Upper lobe of right lung (tissue), 1 donor: ENCODE data around the gene CH25H. TPM values are rescaled to one million over a fixed set of nuclear protein-coding genes. Genes with fewer than 3 reads are reported as not detected.

Experiments used
- ATAC-seq: fragments of 200-7000 bp; cut with Tn5 transposase; one replicate; pipeline ENCODE4 v1.9.1; 2020; ENCODE audit warnings: mild to moderate bottlenecking, moderate library complexity
- DNase-seq: peaks from one replicate; pipeline ENCODE4 v3.0.0-alpha.2; 2020
- H3K27ac ChIP-seq: fragments of 200-600 bp; one replicate; pipeline ENCODE4 v1.8.0; 2022
- H3K27me3 ChIP-seq: fragments of 200-600 bp; one replicate; pipeline ENCODE4 v1.8.0; 2022; ENCODE audit warnings: mild to moderate bottlenecking
- H3K36me3 ChIP-seq: fragments of 200-600 bp; one replicate; pipeline ENCODE4 v1.8.0; 2022
- H3K4me1 ChIP-seq: fragments of 200-600 bp; one replicate; pipeline ENCODE4 v1.8.0; 2022
- H3K4me3 ChIP-seq: fragments of 200-600 bp; one replicate; pipeline ENCODE4 v1.8.0; 2022; ENCODE audit warnings: mild to moderate bottlenecking
- H3K9me3 ChIP-seq: fragments of 200-600 bp; one replicate; pipeline ENCODE4 v1.8.0; 2022
- intact Hi-C: fragments of 100-400 bp; cut with DNase I; formaldehyde crosslinking; loops from one replicate; pipeline ENCODE4 v1.11.0; 2022
- total RNA-seq: library from RNA; stranded (reverse); fragmentation: NEBNext Ultra II Directional; extraction: Animal tissue kit (Norgen Biotek cat#: 25700); gene quantifications from one replicate; pipeline ENCODE4 v1.2.1, GENCODE V29; 2021
- TF ChIP-seq, protein P1 (sequence below): fragments of 200-600 bp; IDR thresholded peaks from one replicate; pipeline ENCODE4 v1.8.0; 2022; ENCODE audit warnings: antibody characterized with exemption
- donor health status: DM: no; HTN: yes; CAD: no; lungs with severe emphysema.

The CH25H gene
- total RNA-seq, 1 donor from 2014 or later, result 7.8 TPM

GRCh38 chr10:89237849-89238248 is 30.7 kb upstream of the CH25H start:
- H3K9me3 ChIP-seq, result no peaks in the 10 kb centered on the region

DNA sequence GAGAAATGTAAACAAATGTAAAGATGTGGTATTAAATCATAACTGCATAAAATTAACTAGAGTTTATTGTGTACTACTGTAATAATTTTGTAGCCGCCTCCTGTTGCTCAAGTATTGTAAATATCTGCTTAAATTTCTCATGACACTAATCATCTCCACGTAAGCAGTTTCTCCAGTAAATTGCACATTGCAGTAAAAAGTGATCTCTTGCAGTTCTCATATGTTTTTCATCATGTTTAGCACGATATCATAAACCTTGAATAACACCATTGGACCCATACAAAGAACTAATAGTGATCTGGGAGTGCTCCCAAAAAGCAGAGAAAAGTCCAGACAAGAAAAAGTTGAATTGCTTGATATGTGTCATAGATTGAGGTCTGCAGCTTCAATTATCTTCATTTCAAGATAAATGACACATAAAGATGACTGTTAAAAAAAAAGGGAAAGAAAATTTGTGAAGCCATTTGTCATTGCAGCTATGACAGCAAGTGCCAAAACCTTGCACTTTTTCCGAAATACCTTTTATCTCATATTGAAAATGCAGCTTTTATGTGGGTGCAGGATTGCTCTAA is 29.2 kb upstream of the CH25H start:
- ATAC-seq (no peak), DNase-seq (no peak)
- Histone ChIP-seq H3K36me3 (peaks cover 17% of the 10 kb centered on the region), H3K4me3 (no peak overlapping the region), H3K4me1 (no peaks in the 10 kb centered on the region), H3K27ac (no peak overlapping the region), H3K9me3 (no peaks in the 10 kb centered on the region), H3K27me3 (no peaks in the 10 kb centered on the region)
- intact Hi-C loops, result no loop called here
- TF ChIP-seq, protein P1, sequence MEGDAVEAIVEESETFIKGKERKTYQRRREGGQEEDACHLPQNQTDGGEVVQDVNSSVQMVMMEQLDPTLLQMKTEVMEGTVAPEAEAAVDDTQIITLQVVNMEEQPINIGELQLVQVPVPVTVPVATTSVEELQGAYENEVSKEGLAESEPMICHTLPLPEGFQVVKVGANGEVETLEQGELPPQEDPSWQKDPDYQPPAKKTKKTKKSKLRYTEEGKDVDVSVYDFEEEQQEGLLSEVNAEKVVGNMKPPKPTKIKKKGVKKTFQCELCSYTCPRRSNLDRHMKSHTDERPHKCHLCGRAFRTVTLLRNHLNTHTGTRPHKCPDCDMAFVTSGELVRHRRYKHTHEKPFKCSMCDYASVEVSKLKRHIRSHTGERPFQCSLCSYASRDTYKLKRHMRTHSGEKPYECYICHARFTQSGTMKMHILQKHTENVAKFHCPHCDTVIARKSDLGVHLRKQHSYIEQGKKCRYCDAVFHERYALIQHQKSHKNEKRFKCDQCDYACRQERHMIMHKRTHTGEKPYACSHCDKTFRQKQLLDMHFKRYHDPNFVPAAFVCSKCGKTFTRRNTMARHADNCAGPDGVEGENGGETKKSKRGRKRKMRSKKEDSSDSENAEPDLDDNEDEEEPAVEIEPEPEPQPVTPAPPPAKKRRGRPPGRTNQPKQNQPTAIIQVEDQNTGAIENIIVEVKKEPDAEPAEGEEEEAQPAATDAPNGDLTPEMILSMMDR, result no peak

More at GRCh38 chr10:89237849-89238248, 30.7 kb upstream of the CH25H start:
- intact Hi-C loops, result no loop called here
- H3K4me3 ChIP-seq, result no peak overlapping the region
- peaks cover 5% of the 10 kb centered on the region for H3K4me1 ChIP-seq
- no peaks in the 10 kb centered on the region for H3K27me3 ChIP-seq
- H3K27ac ChIP-seq, result no peak overlapping the region
- ATAC-seq (no peak), DNase-seq (no peak)
- TF ChIP-seq, protein P1, result no peak
- peaks cover 17% of the 10 kb centered on the region for H3K36me3 ChIP-seq

- ATAC-seq, result peak; percentile 95
- intact Hi-C loops, result no loop called here
Observed at GRCh38 chr10:89235073-89235798, 28.1 kb upstream of the CH25H start.

DNA sequence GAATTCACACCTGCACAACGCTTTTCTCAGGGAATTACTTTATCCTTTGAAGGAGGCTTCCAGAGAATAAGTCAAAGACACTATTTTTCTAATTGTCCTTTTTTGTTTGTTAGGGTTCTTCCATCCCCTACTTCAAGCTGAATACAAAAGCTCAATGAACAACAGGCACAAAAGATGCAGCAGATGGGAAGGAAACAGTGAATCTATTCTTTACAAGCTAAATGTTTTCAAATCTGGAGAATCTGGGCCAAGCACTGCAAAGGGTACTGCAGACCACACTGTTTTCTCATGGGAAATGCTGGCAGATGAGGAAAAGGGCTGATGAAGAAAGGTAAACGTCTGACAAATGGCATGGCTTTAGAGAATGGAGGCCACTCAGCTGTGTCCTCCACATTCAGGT is 25.9 kb upstream of the CH25H start:
- DNase-seq (no peak), ATAC-seq (no peak)
- TF ChIP-seq, protein P1, result no peak
- intact Hi-C loops, result no loop called here
- Histone ChIP-seq H3K36me3 (peaks cover 10% of the 10 kb centered on the region), H3K4me1 (no peaks in the 10 kb centered on the region), H3K9me3 (no peaks in the 10 kb centered on the region), H3K27me3 (no peaks in the 10 kb centered on the region), H3K27ac (no peak overlapping the region), H3K4me3 (no peak overlapping the region)

More at GRCh38 chr10:89235073-89235798, 28.1 kb upstream of the CH25H start:
- Histone ChIP-seq H3K36me3 (peaks cover 17% of the 10 kb centered on the region), H3K4me3 (no peak overlapping the region), H3K27me3 (no peaks in the 10 kb centered on the region), H3K9me3 (no peaks in the 10 kb centered on the region), H3K27ac (no peak overlapping the region), H3K4me1 (no peaks in the 10 kb centered on the region)
- TF ChIP-seq, protein P1, result no peak
- peak; percentile 80 for DNase-seq

- intact Hi-C loops, result no loop called here
- ATAC-seq (no peak), DNase-seq (no peak)
- H3K27ac ChIP-seq, result no peak overlapping the region
- TF ChIP-seq, protein P1, result no peak
- no peaks in the 10 kb centered on the region for H3K9me3 ChIP-seq
- no peak overlapping the region for H3K4me3 ChIP-seq
- H3K36me3 ChIP-seq, result peaks cover 9% of the 10 kb centered on the region
- H3K27me3 ChIP-seq, result no peaks in the 10 kb centered on the region
- H3K4me1 ChIP-seq, result peaks cover 6% of the 10 kb centered on the region
Observed at GRCh38 chr10:89228962-89229361, 21.8 kb upstream of the CH25H start.
